PC-9 (cell line): ENCODE data around the gene C1orf105. TPM values are rescaled to one million over a fixed set of nuclear protein-coding genes. Genes with fewer than 3 reads are reported as not detected.

Experiments used
- BruUV-seq: library from RNA; stranded (reverse); fragments of 400-500 nt; replicated peaks from 2 replicates; lab custom pipeline; 2021; lab: Mats Ljungman, UMichigan
- CTCF ChIA-PET: fragments of 300-600 bp; sonication (Branson Sonifier 250); formaldehyde crosslinking; loops from one replicate; lab custom pipeline; 2022; ENCODE audit warnings: antibody characterized with exemption; lab: Charles Lee
- POLR2A ChIA-PET: fragments of 300-600 bp; sonication (Branson Sonifier 250); formaldehyde crosslinking; loops from one replicate; lab custom pipeline; 2022; ENCODE audit warnings: antibody characterized with exemption; ENCODE audit not compliant: unreplicated experiment; lab: Charles Lee
- DNase-seq, 2 experiments: peaks; one replicate each; pipeline versions ENCODE4 v3.0.0 to v3.0.0-alpha.2; 2015 to 2022; ENCODE audit warnings: mixed read lengths in 1 of 2
- H2AFZ ChIP-seq: fragments of 200-600 bp; sonication (generic); 2 replicates; pipeline ENCODE4 v1.8.1; 2017; ENCODE audit warnings: antibody characterized with exemption
- H3F3A ChIP-seq: fragments of 200-600 bp; sonication (generic); 2 replicates; pipeline ENCODE4 v1.8.1; 2017; ENCODE audit warnings: antibody characterized with exemption, mild to moderate bottlenecking, low read depth; ENCODE audit not compliant: insufficient read depth
- H3K27ac ChIP-seq: fragments of 200-600 bp; sonication (generic); 2 replicates; pipeline ENCODE4 v1.6.1; 2016; ENCODE audit warnings: mixed run types
- H3K27me3 ChIP-seq: fragments of 200-600 bp; sonication (generic); 2 replicates; pipeline ENCODE4 v1.6.1; 2016; ENCODE audit warnings: low read depth, mixed run types; ENCODE audit not compliant: insufficient read depth
- H3K36me3 ChIP-seq: fragments of 200-600 bp; sonication (generic); 2 replicates; pipeline ENCODE4 v1.6.1; 2016; ENCODE audit warnings: low read depth, mixed run types
- H3K4me1 ChIP-seq: fragments of 200-600 bp; sonication (generic); replicated peaks from 2 replicates; pipeline ENCODE4 v1.6.1; 2016; ENCODE audit warnings: mixed run types; ENCODE audit not compliant: insufficient read depth
- H3K4me2 ChIP-seq: fragments of 200-600 bp; sonication (generic); 2 replicates; pipeline ENCODE4 v1.6.1; 2017; ENCODE audit warnings: mixed run types
- H3K4me3 ChIP-seq: fragments of 200-600 bp; sonication (generic); 2 replicates; pipeline ENCODE4 v1.6.1; 2016; ENCODE audit warnings: mixed run types
- H3K79me2 ChIP-seq: fragments of 200-600 bp; sonication (generic); 2 replicates; pipeline ENCODE4 v1.6.1; 2017; ENCODE audit warnings: low read depth, mixed run types
- H3K9me2 ChIP-seq: fragments of 200-600 bp; sonication (generic); 2 replicates; pipeline ENCODE4 v1.8.1; 2017; ENCODE audit warnings: mild to moderate bottlenecking; ENCODE audit not compliant: insufficient read depth
- H3K9me3 ChIP-seq: fragments of 200-600 bp; sonication (generic); 2 replicates; pipeline ENCODE4 v1.8.1; 2016; ENCODE audit warnings: low read depth; ENCODE audit not compliant: insufficient read depth
- H4K20me1 ChIP-seq: fragments of 200-600 bp; sonication (generic); 2 replicates; pipeline ENCODE4 v1.8.1; 2017; ENCODE audit not compliant: insufficient read depth
- CTCF ChIP-seq: fragments of 200-600 bp; sonication (generic); conservative IDR thresholded peaks from 2 replicates; pipeline ENCODE4 v1.6.1; 2017; ENCODE audit warnings: mixed run types, antibody characterized with exemption, mild to moderate bottlenecking, moderate library complexity
- EZH2 ChIP-seq: fragments of 200-600 bp; sonication (generic); IDR thresholded peaks from 2 replicates; pipeline ENCODE4 v1.8.0; 2017; ENCODE audit warnings: antibody characterized with exemption, low read depth
- intact Hi-C: fragments of 100-400 bp; cut with micrococcal nuclease; formaldehyde crosslinking; loops from one replicate; pipeline ENCODE4 v1.10.0; 2022; ENCODE audit not compliant: unreplicated experiment
- total RNA-seq: library from RNA; stranded (reverse); gene quantifications from 2 replicates; pipeline ENCODE4 v1.2.3, GENCODE V29; 2021

Gene C1orf105
- total RNA-seq, 1 experiment from 2014 or later = not detected

- H3K79me2 ChIP-seq = peaks cover 15% of the 10 kb centered on the region; the same call in 1 of the 2 replicates
- H3K4me2 ChIP-seq = no peak overlapping the region
- no peak overlapping the region for H3K27ac ChIP-seq
- H2AFZ ChIP-seq = no peak overlapping the region
- POLR2A ChIA-PET = no interaction called here
- H3F3A ChIP-seq = peaks cover 46% of the 10 kb centered on the region
- no peak for DNase-seq
- H3K4me1 ChIP-seq = peaks cover 56% of the 10 kb centered on the region
- no peaks in the 10 kb centered on the region for H3K9me2 ChIP-seq
- H3K27me3 ChIP-seq = no peaks in the 10 kb centered on the region
- no peaks in the 10 kb centered on the region for H3K36me3 ChIP-seq
- H4K20me1 ChIP-seq = no peaks in the 10 kb centered on the region
- CTCF ChIA-PET = interaction anchor here (0.6 kb wide), 1 partner anchor 1152 kb away, joined by 3 read pairs; no protein-coding TSS in a partner anchor
- TF ChIP-seq CTCF = no peak
- TF ChIP-seq EZH2 = no peak
- intact Hi-C loops = no loop called here
- no peak overlapping the region for H3K4me3 ChIP-seq
- H3K9me3 ChIP-seq = no peaks in the 10 kb centered on the region
- BruUV-seq = no TSS peak
Observed at GRCh38 chr1:172446547-172446946, 26.1 kb downstream of the C1orf105 start.

- Histone ChIP-seq H3K27me3 (no peaks in the 10 kb centered on the region), H3K4me3 (no peak overlapping the region), H3K4me1 (peaks cover 61% of the 10 kb centered on the region), H3K9me3 (no peaks in the 10 kb centered on the region), H3F3A (peaks cover 53% of the 10 kb centered on the region), H3K79me2 (peaks cover 11% of the 10 kb centered on the region; the same call in 1 of the 2 replicates), H2AFZ (no peak overlapping the region), H3K4me2 (peak overlapping the region; percentile 76), H3K36me3 (no peaks in the 10 kb centered on the region), H3K9me2 (no peaks in the 10 kb centered on the region), H4K20me1 (no peaks in the 10 kb centered on the region), H3K27ac (peak overlapping the region; percentile 91)
- peak in 1 of 2 experiments; percentile 83 for DNase-seq
- BruUV-seq = no TSS peak
- CTCF ChIA-PET = no interaction called here
- POLR2A ChIA-PET = no interaction called here
- intact Hi-C loops = loop anchor here (2.0 kb wide), 1 partner anchor 191 kb away; no protein-coding TSS in a partner anchor
- no peak for TF ChIP-seq CTCF
Observed at GRCh38 chr1:172447641-172448040, 27.2 kb downstream of the C1orf105 start.

GRCh38 chr1:172448995-172449584 lies 28.6 kb downstream of the C1orf105 start:
- Histone ChIP-seq H3K4me3 (peak overlapping the region; percentile 38; the same call in 1 of the 2 replicates), H3K4me1 (peaks cover 67% of the 10 kb centered on the region), H3K4me2 (peak overlapping the region; percentile 76), H3F3A (peaks cover 53% of the 10 kb centered on the region), H3K36me3 (no peaks in the 10 kb centered on the region), H3K79me2 (no peaks in the 10 kb centered on the region), H4K20me1 (no peaks in the 10 kb centered on the region), H2AFZ (peak overlapping the region; percentile 32), H3K9me2 (no peaks in the 10 kb centered on the region), H3K27me3 (no peaks in the 10 kb centered on the region), H3K9me3 (no peaks in the 10 kb centered on the region), H3K27ac (peak overlapping the region; percentile 91)
- no TSS peak for BruUV-seq
- POLR2A ChIA-PET = interaction anchor here (0.5 to 1.0 kb wide), 4 partner anchors 12 to 301 kb away, joined by 4 to 7 read pairs (median 4); partner anchors contain the start of gene SUCO
- intact Hi-C loops = loop anchor here (1.0 to 2.0 kb wide), 2 partner anchors 84 to 190 kb away; partner anchors contain the start of gene SUCO
- DNase-seq = peak; percentile 75 to 98
- CTCF ChIA-PET = interaction anchor here (0.6 to 1.0 kb wide), 3 partner anchors 17 to 271 kb away, joined by 3 to 4 read pairs (median 4); partner anchors contain the start of gene SUCO
- TF ChIP-seq EZH2 (no peak), CTCF (no peak)
